ENCODE results near the gene KIAA0040.

KIAA0040 gene

DNA sequence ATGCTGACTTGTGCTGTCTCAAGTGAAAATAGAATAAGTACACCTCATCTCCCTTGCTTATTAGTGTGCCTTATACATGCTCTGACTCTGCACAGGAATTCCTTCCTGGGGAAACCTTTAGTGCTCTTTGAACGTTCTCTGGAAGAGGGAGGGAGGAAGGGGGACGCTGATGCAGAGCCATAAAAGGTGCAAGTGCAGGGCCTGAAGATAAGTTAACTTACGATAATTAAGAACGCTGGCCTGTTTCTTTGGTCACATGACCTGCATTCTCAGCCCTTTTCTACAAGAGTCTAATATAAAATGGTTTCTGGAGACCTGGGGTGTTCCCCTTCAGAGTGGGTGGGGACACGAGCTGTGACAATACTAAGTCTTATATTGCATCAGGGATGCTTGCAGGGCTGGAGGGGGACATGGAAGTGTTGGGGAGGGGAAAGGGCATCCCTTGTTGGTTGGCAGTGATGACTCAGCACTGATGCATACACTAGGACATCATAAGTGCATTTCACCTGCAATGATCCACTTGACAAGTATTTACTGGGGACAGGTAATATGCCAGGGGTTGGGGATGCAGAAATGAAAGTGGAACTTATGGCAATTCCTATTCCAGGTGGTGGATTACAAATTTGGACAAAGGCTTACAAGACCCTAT, 26.3 kb upstream of the KIAA0040 start:
- no peaks in the 10 kb centered on the region for H3K36me3 ChIP-seq (ENCODE audit: control insufficient read depth in 2 of 2, insufficient read depth in 1 of 2, low read length in 2 of 2)
- no peak overlapping the region for H3K4me3 ChIP-seq (ENCODE audit: low read depth, low read length)
- TF ChIP-seq, protein P1, sequence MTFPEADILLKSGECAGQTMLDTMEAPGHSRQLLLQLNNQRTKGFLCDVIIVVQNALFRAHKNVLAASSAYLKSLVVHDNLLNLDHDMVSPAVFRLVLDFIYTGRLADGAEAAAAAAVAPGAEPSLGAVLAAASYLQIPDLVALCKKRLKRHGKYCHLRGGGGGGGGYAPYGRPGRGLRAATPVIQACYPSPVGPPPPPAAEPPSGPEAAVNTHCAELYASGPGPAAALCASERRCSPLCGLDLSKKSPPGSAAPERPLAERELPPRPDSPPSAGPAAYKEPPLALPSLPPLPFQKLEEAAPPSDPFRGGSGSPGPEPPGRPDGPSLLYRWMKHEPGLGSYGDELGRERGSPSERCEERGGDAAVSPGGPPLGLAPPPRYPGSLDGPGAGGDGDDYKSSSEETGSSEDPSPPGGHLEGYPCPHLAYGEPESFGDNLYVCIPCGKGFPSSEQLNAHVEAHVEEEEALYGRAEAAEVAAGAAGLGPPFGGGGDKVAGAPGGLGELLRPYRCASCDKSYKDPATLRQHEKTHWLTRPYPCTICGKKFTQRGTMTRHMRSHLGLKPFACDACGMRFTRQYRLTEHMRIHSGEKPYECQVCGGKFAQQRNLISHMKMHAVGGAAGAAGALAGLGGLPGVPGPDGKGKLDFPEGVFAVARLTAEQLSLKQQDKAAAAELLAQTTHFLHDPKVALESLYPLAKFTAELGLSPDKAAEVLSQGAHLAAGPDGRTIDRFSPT (tag by site-specific recombination; IDR thresholded peaks at IDR 0.05): no peak
- TF ChIP-seq ZBTB44 (tag by site-specific recombination; IDR thresholded peaks at IDR 0.05) (0 out of 2 replicates have a peak, but pooled peaks have one; percentile 7), ZNF791 (tag by site-specific recombination; IDR thresholded peaks at IDR 0.05) (no peak), ZNF121 (tag by site-specific recombination; IDR thresholded peaks at IDR 0.05) (no peak), ZNF548 (tag by site-specific recombination; IDR thresholded peaks at IDR 0.05) (no peak), ZNF248 (tag by site-specific recombination; IDR thresholded peaks at IDR 0.05) (no peak), ZNF561 (tag by site-specific recombination; IDR thresholded peaks at IDR 0.05; ENCODE audit: borderline replicate concordance) (no peak), PRDM10 (tag by site-specific recombination; IDR thresholded peaks at IDR 0.05) (peak; percentile 19; the same call in 1 of the 2 replicates), ZNF792 (tag by site-specific recombination; IDR thresholded peaks at IDR 0.05) (peak; percentile 50; the same call in 1 of the 2 replicates), ZNF302 (tag by site-specific recombination; IDR thresholded peaks at IDR 0.05; ENCODE audit: low read depth) (no peak)
- TF ChIP-seq, protein P2, sequence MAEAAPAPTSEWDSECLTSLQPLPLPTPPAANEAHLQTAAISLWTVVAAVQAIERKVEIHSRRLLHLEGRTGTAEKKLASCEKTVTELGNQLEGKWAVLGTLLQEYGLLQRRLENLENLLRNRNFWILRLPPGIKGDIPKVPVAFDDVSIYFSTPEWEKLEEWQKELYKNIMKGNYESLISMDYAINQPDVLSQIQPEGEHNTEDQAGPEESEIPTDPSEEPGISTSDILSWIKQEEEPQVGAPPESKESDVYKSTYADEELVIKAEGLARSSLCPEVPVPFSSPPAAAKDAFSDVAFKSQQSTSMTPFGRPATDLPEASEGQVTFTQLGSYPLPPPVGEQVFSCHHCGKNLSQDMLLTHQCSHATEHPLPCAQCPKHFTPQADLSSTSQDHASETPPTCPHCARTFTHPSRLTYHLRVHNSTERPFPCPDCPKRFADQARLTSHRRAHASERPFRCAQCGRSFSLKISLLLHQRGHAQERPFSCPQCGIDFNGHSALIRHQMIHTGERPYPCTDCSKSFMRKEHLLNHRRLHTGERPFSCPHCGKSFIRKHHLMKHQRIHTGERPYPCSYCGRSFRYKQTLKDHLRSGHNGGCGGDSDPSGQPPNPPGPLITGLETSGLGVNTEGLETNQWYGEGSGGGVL (tag by site-specific recombination; IDR thresholded peaks at IDR 0.05): peak; percentile 85
- TF ChIP-seq, protein P3, sequence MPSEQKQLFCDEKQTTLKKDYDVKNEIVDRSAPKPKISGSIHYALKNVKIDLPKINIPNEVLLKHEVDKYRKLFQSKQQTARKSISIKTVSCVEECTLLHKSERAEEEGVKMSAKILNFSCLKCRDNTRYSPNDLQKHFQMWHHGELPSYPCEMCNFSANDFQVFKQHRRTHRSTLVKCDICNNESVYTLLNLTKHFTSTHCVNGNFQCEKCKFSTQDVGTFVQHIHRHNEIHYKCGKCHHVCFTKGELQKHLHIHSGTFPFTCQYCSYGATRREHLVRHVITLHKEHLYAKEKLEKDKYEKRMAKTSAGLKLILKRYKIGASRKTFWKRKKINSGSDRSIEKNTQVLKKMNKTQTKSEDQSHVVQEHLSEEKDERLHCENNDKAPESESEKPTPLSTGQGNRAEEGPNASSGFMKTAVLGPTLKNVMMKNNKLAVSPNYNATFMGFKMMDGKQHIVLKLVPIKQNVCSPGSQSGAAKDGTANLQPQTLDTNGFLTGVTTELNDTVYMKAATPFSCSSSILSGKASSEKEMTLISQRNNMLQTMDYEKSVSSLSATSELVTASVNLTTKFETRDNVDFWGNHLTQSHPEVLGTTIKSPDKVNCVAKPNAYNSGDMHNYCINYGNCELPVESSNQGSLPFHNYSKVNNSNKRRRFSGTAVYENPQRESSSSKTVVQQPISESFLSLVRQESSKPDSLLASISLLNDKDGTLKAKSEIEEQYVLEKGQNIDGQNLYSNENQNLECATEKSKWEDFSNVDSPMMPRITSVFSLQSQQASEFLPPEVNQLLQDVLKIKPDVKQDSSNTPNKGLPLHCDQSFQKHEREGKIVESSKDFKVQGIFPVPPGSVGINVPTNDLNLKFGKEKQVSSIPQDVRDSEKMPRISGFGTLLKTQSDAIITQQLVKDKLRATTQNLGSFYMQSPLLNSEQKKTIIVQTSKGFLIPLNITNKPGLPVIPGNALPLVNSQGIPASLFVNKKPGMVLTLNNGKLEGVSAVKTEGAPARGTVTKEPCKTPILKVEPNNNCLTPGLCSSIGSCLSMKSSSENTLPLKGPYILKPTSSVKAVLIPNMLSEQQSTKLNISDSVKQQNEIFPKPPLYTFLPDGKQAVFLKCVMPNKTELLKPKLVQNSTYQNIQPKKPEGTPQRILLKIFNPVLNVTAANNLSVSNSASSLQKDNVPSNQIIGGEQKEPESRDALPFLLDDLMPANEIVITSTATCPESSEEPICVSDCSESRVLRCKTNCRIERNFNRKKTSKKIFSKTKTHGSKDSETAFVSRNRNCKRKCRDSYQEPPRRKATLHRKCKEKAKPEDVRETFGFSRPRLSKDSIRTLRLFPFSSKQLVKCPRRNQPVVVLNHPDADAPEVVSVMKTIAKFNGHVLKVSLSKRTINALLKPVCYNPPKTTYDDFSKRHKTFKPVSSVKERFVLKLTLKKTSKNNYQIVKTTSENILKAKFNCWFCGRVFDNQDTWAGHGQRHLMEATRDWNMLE (tag by site-specific recombination; conservative IDR thresholded peaks at IDR 0.05; ENCODE audit: low read depth): no peak
- H3K4me1 ChIP-seq (ENCODE audit: control insufficient read depth, insufficient read depth, low read length): peaks cover 19% of the 10 kb centered on the region
- POLR2A ChIA-PET: no interaction called here
- no peaks in the 10 kb centered on the region for H3K9me3 ChIP-seq (ENCODE audit: control insufficient read depth, insufficient read depth, low read depth, low read length)
- no peak overlapping the region for H3K27ac ChIP-seq (ENCODE audit: extremely low read depth, low read depth, low read length)
- CTCF ChIA-PET: interaction anchor here (4.5 kb wide), 1 partner anchor 64 kb away, joined by 29 read pairs; no protein-coding TSS in a partner anchor
